DLD1 (cell line): ENCODE results near the gene ELMO1.

Experiments
- in situ Hi-C: cut with HindIII; loops from 2 replicates; pipeline ENCODE4 v1.10.0; 2017; ENCODE audit warnings: low sequenced_read_pairs

ELMO1 gene

GRCh38 chr7:37320140-37320847, 128.4 kb downstream of the ELMO1 start:
- in situ Hi-C loops, result no loop called here

GRCh38 chr7:37318541-37318940, 130.1 kb downstream of the ELMO1 start:
- in situ Hi-C loops, result no loop called here

GRCh38 chr7:37315772-37316715, 132.6 kb downstream of the ELMO1 start:
- in situ Hi-C loops, result no loop called here

DNA sequence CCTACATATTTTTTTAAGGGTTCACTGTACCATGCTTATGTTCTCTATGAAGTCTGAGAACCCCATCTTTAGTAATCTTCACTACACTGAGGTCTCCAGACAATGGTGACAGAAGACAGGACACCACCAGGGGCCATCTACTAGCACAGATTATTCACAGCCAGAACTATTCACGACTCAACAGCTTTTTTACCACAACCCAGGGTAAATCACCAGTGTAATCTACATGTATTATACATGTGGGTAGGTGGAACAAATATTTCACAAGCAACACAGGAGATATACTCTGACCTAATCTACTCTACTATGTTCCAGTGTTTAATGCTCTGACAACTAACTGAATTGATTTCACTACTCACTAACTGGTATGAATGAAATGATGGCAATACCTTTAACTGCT, 136.1 kb downstream of the ELMO1 start:
- in situ Hi-C loops, result no loop called here

DNA sequence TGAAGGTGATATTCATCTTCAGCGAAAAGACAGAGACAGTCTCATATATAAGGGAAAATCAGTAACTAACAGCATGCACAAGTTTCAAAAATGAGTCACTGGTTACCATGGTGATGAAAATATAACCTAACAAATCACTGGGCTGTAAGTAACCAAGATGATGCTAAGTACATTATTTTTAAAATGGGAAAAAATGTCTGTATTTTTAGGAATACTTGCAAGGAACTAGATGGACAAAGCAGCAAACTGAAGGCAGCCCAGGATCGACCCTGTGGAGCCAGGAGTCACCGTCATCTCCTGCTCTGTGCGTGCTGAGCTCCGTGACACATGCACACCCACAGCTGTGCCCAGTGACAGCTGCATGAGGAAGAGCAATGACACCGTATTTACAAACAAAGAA, 137.3 kb downstream of the ELMO1 start:
- in situ Hi-C loops, result no loop called here

GRCh38 chr7:37310327-37311080, 138.2 kb downstream of the ELMO1 start:
- in situ Hi-C loops, result no loop called here

- in situ Hi-C loops, result no loop called here
Observed at GRCh38 chr7:37309493-37309892, 139.2 kb downstream of the ELMO1 start.

- in situ Hi-C loops, result no loop called here
Observed at GRCh38 chr7:37304921-37305320, 143.7 kb downstream of the ELMO1 start.

DNA sequence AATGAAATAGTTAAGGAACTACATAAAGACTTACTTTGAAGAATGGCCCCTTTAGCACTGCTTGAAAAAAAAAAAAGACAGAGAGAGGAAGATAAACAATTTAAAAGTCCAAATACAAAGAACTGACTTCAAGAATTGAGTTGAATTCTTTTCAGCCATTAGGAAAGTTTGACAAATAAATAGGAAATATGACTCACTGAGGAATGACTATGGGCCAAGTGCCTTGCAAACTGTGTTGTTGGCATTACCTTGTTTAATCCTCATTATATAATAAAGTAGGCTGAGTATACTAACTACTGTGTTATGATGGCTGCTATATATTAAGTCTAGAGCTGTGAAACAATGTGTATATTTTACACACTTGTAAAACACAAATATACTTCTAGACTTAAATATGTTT, 151.1 kb downstream of the ELMO1 start:
- in situ Hi-C loops, result no loop called here

GRCh38 chr7:37295401-37295800, 153.3 kb downstream of the ELMO1 start:
- in situ Hi-C loops, result no loop called here

DNA sequence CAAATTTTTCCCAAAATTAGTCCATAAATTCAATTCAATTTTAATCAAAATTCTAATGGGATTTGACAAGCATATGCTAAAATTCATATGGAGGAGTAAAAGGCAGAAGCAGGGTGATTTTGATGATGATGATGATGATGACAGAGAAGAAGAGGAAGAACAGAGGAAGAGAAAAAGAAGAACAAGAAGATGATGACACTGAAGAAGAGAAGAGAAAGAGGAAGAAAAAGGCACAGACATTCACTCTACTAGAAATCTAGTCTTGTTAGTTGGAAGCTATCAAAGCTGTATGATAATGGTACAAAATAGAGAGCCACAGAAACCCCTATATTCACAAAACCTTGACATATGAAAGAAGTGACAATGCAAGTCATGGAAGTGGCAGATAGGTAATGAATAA, 157.9 kb downstream of the ELMO1 start:
- in situ Hi-C loops, result no loop called here

- in situ Hi-C loops, result no loop called here
Observed at GRCh38 chr7:37289781-37290180, 158.9 kb downstream of the ELMO1 start.

DNA sequence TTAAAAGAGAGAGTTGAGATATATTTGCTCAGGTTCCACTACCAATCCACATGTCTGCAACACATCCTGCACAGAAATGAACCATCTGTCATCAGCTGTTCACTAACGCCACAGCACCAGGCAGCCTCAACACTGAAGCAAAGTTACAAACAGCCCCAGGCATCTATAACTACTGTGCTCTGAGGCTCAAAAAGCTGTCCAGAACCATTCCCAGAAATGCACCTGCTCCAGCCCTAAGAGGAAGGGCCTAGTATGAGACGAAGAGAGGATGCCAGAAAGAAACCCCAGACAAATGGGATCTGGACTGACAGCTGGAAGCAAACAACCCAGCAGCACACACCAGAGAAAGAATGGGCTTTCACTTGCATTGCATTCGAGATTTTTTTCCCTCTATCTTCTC, 159.3 kb downstream of the ELMO1 start:
- in situ Hi-C loops, result no loop called here

DNA sequence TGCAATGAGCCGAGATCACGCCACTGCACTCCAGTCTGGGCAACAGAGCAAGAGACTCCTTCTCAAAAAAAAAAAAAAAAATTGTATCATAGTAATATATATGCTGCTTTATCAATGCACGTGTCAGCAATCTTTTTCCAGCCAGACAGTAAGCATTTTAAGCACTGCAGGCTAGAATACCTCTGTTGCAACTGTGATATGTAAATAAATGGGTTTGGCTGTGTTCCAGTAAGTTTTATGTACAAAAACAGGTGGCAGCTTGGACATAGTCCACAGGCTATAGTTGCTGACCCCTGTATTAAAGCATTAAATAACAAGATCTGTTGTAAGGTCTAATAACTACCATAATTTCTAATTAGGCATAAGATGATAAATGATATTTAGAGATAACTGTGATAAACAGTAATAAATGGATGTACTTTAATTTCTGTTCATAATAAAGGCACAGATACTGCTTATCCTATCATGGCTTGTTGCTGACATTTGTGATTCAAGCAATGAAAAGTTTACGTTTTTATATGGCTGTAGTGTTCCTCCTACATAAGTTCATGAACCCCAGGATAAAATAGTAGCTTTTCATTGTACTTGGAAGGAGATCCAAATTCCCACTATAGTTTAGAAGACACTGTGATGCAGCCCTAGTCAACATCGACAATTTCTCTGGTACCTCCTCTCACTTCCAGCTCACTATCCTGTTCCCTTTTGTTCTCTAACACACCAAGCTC, 161.4 kb downstream of the ELMO1 start:
- in situ Hi-C loops, result no loop called here

GRCh38 chr7:37286454-37286832, 162.2 kb downstream of the ELMO1 start:
- in situ Hi-C loops, result no loop called here

GRCh38 chr7:37285706-37286453, 162.8 kb downstream of the ELMO1 start:
- in situ Hi-C loops, result no loop called here

GRCh38 chr7:37284805-37285231, 163.8 kb downstream of the ELMO1 start:
- in situ Hi-C loops, result no loop called here

DNA sequence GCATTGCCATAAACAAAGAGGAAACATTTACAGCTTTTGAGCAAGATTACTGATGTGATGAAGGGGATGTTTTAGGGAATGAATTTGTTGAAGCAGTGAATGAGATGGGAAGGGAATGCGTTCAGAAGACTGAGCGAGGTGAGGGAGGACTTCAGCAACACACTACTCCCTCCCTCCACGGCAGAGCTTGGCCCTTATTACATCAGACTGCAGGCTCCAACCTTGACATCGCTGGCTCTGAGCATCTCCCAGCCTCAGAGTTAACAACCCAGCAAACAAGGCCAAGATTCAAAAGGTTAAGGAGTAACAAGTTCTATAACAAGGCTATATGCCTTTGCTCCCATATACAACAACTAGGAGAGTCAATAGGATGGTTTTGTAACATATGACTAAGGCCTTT, 164.4 kb downstream of the ELMO1 start:
- in situ Hi-C loops, result no loop called here

DNA sequence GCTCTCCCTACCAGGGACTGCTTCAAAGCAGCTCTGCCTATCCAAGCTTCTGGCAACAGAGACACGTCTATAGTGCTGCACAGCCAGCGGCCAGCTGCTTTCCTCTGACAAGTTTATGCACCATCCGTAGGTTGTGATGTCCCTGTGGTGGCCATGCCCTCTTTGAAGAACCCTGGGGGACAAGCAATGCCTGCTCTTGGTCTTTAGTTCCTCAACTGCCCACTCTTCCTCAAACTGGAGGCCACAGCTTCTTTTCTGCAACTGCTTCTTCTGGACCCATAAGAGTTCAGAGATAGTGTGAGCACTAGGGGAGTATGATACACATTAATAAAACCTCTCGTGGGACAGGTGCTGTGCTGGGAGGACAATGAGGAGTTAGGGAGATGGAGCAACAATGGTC, 164.9 kb downstream of the ELMO1 start:
- in situ Hi-C loops, result no loop called here

DNA sequence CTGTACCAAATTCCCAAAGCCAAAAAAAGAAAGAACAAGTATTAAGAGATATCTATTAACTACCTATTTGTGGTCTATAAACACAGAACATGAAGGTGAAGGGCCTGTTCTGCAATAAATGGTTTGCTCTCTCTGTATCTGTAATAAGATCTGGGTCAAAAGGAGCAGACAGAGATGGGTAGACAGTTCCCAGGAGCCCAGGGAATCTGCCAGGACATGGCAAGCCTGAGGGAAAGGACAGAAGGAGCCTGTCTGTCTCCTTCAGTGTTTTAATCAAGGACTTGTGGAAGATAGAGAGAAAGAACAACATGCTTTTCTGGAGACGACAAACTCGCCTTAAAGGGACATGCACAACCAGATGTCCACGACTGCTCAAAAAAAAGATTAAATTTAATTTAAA, 165.7 kb downstream of the ELMO1 start:
- in situ Hi-C loops, result no loop called here
